B cell (primary cell): Measurements from ENCODE around the gene CRTAP.

ENCODE experiments used
- CTCF ChIP-seq: fragments of 200-600 bp; IDR thresholded peaks from one replicate; pipeline ENCODE4 v1.8.0; 2022; ENCODE audit warnings: antibody characterized with exemption, mild to moderate bottlenecking
- EZH2 ChIP-seq: IDR thresholded peaks from 2 replicates; pipeline ENCODE4 v1.6.1; 2012; ENCODE audit warnings: borderline replicate concordance, low read depth, mild to moderate bottlenecking, moderate library complexity, low read length; ENCODE audit not compliant: insufficient read depth, poor library complexity, severe bottlenecking

- TF ChIP-seq CTCF (no peak), EZH2 (no peak)
Measured at GRCh38 chr3:33149342-33149741, 35.5 kb downstream of the CRTAP start.
